ENCODE results near the gene PCGF3.

DNA sequence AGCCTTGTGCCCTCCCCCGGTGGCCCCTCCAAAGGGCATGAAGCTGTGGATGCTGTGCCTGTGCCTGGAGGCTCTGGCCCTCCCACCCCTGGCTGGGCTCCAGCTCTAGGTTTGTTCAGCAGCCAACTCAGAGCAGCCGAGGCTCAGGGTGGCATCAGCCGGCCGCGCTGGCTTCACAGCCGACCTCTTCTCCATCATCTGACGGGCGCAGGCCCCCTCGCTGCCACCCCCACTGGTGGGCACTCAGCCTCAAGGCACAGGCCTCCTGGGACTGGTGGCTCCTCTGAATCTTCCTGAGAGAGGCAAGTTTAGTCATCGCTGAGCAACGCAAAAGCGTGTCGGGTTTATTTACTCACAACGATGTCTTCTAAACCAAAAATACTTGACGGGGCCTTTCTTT is 46.0 kb downstream of the PCGF3 start:
- TF ChIP-seq, protein P1, sequence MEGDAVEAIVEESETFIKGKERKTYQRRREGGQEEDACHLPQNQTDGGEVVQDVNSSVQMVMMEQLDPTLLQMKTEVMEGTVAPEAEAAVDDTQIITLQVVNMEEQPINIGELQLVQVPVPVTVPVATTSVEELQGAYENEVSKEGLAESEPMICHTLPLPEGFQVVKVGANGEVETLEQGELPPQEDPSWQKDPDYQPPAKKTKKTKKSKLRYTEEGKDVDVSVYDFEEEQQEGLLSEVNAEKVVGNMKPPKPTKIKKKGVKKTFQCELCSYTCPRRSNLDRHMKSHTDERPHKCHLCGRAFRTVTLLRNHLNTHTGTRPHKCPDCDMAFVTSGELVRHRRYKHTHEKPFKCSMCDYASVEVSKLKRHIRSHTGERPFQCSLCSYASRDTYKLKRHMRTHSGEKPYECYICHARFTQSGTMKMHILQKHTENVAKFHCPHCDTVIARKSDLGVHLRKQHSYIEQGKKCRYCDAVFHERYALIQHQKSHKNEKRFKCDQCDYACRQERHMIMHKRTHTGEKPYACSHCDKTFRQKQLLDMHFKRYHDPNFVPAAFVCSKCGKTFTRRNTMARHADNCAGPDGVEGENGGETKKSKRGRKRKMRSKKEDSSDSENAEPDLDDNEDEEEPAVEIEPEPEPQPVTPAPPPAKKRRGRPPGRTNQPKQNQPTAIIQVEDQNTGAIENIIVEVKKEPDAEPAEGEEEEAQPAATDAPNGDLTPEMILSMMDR (IDR thresholded peaks at IDR 0.05), result no peak
- no peak for TF ChIP-seq POLR2AphosphoS5 (IDR thresholded peaks at IDR 0.05)

All from transverse colon (tissue), 4 donors.